ENCODE data around the gene CHGA.

CHGA gene

GRCh38 chr14:92929689-92930608, 7.0 kb downstream of the CHGA start:
- no peak for DNase-seq (ENCODE audit: low read depth in 2 of 2)

GRCh38 chr14:92930737-92931602, 8.0 kb downstream of the CHGA start:
- DNase-seq (ENCODE audit: low read depth in 2 of 2) = no peak

DNA sequence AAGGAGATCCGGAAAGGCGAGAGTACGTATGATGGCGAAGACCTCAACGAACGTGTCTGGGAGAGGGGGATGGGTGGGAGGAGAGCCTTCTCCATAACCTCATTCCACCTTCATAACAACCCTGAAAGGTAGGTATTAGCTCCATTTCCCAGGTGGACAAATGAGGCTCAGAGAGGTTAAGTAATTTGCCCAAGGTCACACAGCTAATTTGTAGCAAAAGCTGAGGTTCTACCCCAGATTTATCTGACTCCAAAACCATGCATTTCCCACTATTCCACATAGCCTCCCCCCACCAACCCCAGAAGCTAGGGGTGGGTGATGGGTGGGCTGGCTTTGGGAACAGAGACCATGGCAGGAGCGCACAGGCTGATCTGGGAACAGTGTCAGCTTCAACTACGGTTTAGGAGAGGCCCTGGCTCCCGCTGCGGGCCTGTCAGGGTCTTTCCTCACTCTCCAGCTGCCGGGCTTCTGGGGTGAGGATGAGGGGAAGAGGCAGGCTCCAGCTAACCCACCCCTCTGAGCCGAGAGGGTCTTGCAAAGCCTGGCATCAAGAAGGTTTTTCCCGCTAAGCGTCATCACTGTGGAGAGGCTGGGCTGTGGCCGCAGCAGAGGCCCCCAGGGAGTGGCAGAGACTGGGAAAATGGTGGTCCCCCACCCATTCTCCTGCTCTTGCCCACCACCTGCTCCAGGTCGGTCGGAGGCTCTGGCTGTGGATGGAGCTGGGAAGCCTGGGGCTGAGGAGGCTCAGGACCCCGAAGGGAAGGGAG, 8.9 kb downstream of the CHGA start:
- no peak for DNase-seq (ENCODE audit: low read depth in 2 of 2)

DNA sequence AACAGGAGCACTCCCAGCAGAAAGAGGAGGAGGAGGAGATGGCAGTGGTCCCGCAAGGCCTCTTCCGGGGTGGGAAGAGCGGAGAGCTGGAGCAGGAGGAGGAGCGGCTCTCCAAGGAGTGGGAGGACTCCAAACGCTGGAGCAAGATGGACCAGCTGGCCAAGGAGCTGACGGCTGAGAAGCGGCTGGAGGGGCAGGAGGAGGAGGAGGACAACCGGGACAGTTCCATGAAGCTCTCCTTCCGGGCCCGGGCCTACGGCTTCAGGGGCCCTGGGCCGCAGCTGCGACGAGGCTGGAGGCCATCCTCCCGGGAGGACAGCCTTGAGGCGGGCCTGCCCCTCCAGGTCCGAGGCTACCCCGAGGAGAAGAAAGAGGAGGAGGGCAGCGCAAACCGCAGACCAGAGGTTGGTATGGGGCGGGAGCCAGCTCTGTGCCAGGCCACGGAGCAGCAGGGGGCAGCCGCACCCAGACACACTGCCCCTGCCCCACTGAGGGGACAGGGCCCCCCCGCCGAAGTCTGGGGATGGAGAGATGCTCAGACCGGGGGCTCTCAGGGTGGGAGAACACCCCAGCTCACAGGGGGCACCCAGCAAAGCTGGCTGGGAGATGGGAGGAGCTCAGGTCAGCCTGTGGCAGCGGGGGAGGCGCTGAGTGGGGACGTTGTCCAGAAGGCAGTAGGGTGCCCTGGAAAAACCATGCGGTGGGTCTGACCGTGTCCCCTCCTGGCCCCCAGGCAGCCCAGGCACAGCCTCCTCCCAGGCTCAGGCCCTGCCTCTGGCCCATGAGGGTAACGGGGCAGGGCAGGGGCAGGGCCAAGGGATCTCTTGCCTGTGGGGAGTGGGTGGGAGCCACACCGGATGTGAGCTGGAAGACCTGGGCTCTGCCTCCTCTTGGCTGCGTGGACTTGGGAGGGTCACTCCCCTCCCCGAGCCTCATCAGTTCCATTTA, 9.8 kb downstream of the CHGA start:
- no peak for DNase-seq (ENCODE audit: low read depth in 2 of 2)

DNA sequence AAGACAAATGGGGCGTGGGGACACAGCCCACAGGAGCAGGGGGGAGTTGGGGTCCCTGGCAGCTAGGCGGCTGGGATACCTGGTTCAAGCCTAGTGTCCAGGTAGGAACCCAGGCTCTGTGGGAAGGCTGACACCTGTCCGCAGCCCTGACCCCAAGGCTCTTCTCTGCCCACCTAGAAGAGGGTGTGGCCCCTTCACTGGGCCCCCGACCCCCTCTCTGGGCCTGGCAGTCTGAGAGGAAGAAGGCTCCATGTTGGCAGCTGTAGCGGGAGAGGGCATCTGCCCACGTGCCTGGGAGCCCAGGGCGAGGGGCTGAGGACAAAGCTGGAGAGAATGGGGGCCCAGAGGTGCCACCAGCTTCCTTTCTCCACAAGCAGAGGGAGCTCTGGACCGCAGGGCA, 10.5 kb downstream of the CHGA start:
- no peak for DNase-seq (ENCODE audit: low read depth in 2 of 2)

DNA sequence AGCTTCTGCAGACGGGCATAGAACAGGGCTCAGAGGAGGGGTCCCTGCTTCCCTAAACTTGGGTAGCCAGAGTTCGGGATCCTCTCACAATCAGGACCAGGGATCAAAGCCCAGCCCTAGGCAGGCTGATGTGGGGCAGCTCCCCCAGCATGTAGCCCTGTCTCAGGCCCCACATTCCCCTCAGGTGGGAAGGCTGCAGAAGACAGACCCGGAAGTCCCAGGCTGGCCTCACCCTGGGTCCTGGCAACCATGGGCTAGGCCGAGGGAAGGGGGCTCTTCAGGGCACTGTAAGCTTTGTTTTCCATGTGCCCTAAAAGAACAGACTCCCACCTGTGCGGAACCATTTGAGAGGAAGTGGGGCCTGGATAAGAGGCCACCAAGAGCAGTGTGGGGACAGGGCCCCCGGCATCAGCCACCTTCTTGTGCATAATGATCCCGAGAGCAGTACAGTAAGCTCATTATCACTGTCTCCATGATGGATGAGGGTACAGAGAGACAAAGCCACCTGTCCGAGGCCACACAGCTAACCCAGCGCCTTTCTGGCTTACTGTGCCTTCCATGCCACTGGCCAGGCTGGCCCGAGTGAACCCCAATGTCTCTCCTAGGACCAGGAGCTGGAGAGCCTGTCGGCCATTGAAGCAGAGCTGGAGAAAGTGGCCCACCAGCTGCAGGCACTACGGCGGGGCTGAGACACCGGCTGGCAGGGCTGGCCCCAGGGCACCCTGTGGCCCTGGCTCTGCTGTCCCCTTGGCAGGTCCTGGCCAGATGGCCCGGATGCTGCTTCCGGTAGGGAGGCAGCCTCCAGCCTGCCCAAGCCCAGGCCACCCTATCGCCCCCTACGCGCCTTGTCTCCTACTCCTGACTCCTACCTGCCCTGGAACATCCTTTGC, 11.5 kb downstream of the CHGA start:
- DNase-seq (ENCODE audit: low read depth in 2 of 2) = no peak

GRCh38 chr14:92935446-92935845, 12.5 kb downstream of the CHGA start:
- no peak for DNase-seq (ENCODE audit: low read depth in 2 of 2)

GRCh38 chr14:92936085-92936484, 13.1 kb downstream of the CHGA start:
- DNase-seq (ENCODE audit: low read depth in 2 of 2) = no peak

DNA sequence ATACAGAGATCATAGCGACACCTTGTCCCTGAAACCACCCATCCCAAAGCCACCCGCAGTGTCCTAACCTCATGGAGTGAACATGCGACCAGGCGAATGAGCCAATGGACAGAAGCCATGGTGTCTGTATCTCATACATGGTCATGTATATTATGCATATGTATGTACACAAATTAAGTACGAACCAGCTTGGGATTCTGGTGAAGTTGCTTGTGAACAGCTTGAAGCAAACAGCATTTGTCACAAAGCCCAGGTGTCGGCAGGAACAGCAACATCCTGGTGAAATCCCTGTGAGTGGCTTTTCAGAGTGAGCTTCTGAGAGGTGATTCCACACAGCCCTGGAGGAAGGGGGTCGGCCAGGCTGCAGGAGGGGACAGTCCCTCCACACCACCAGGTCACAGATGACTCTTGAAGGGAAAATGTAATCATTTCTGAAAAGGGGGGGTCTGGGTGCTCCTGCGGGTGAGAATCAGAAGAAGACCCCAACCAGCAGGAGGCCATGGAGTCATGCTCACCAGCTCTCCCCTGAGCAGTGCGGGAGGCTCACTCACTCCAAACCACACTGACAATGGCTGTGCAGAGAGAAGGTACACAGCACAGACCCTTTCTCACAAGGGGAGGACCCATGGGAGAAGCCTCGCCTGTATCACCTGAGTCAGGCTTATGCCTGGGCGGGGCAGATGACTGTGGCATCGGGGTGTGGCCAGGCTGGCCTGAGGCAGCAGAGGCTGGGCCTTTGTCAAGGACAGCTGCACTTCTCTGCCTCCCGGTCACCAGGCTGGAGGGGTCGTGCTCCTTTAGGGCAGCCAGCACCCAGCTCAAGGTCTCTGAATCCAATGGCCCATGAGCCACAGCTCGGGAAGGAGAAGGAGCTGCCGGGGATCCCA, 14.3 kb downstream of the CHGA start:
- no peak for DNase-seq (ENCODE audit: low read depth in 2 of 2)

- no peak for DNase-seq (ENCODE audit: low read depth in 2 of 2)
These were observed 15.4 kb downstream of the CHGA start for GRCh38 chr14:92938235-92938875.

DNA sequence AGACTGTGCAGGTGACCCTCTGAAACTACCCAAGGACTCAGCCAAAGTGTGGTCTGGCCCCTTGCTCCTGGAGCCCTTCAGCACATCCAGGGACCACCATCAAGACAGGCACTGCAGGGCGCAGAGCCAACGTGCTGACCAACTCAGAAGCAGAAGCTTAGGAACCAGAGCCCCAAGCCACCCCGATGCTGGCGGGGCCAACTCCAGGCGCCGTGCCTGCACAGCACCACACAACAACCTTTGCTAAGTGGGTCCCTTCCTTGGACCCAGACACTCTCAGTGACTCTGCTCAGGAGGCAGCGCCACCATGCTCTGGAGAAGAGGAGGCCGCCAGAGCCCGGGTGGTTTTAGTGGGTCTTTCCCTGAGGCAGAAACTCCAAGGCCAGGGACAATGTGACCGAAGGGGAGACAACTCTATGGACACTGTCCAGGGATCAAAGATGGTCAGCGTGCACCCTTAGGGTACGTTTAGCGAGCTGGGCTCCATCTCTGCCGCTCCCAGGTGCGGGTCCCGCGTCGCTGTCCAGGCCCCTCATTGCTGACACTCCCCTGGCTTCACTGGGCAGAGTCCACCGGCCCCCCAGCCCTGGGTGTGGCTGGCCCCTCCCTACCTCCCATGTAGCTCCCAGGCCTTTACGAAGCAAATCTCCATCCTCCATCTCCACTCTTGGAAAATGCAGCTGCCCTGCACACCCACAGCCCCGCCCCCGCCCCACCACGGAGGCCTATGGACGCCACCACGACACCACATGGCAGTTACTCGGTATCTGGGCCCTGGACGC, 16.1 kb downstream of the CHGA start:
- no peak for DNase-seq (ENCODE audit: low read depth in 2 of 2)

- DNase-seq (ENCODE audit: low read depth in 2 of 2) = no peak
These were observed 16.7 kb downstream of the CHGA start for GRCh38 chr14:92939699-92940098.

DNA sequence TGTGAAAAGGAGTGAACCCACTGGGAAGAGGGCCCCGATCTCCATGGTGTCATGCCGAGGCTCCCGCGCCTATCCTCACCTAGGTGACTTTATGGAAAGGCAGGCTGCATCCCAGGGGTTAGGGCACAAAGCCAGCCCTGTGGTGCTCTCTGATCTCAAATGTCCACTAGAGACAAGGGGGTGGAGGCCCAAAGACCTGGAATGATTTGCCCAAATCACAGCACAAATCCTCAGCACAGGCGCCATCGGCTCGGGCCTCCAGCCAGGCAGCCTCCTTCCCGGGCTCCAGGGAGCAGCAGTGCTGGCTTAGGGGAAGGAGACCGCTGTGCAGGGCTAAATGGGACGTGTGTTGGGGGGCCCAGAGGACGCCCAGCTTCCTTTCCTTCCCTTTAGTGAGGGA, 17.6 kb downstream of the CHGA start:
- DNase-seq (ENCODE audit: low read depth in 2 of 2) = no peak

GRCh38 chr14:92941531-92941930, 18.6 kb downstream of the CHGA start:
- no peak for DNase-seq (ENCODE audit: low read depth in 2 of 2)

DNA sequence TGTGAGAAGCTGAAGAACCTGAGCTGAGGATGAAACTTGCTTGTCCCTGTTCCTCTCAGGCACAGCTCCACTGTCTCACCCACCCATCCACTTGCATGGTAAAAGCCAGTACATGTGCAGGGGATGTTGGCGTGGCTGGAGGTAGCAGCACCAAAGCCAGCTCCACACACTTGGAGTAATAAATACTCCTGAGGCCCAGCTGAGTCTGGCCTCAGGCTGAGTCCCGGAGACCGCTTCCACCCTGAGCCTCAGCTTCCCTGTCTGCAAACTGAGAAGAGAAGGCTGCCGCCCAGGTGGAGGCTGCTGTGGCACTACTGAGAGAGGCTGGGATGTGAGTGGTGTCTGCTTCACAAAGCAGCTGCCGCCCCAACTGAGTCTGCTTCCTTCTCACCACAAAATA, 19.2 kb downstream of the CHGA start:
- no peak for DNase-seq (ENCODE audit: low read depth in 2 of 2)

DNA sequence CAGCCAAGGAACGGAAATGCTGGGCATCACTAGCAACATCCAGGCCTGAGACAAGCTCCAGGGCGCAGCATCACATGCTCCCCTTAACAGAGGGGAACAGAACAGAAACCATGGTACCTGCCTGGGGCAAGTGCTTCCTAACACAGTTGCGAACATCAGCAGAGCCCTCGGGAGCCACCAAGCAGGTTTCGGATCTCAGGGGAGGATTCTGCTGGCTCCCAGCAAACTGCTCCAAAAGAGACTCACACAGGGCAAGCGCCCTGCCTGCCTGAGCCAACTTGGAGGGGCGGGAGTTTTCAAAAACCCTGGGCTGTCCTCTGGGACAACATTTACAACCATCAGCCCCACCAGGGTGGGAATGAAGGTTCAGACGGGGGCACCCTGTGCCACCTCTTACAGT, 19.6 kb downstream of the CHGA start:
- DNase-seq (ENCODE audit: low read depth in 2 of 2) = no peak

DNA sequence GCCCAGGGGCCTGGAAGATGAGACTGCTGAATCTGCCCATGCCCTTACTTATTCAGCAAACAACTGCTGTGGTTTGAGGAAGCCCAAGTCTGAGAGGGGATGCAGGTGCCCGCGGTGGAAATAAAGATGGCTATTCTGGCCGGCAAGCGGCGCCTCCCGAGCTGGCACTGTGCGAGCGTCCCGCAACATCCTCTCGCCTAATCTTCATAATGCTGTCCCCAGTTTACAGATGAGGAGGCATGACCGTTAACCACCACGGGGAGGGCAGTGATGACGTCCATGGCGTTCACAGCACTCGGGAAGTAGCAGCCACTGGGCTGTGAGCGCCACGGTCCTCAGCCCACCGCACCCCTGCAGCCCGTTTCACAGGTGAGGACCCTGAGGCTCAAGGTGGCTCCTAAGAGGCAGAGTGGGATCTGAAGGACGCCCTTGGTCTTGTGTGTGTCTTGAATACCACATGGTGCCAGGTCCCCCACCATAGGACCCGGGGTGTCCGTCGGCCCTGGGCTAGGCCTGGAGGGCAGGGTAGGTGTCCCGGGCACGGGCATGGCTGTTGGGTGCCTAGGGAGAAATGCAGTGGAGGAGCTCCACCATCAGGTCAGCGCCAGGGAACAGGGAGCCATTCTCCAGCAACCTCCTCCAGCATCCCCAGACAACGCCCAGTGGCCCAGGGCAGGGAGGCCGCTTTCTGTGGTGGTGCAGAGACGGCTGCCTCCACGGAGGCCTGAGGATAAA, 20.2 kb downstream of the CHGA start:
- DNase-seq (ENCODE audit: low read depth in 2 of 2) = no peak

All from stimulated activated CD8-positive, alpha-beta memory T cell treated with anti-CD3 and anti-CD28 coated beads, Interleukin-7, amount 100 ng/mL, for 1 hour (primary cell).